Sigmoid colon (tissue), 7 donors: Measurements from ENCODE around the gene DNAJC17. TPM values are rescaled to one million over a fixed set of nuclear protein-coding genes. Genes with fewer than 3 reads are reported as not detected.
A peak's percentile ranks its signal among the peaks of the same experiment; 100 is the strongest.

Source experiments
- DNase-seq: peaks from one replicate; pipeline ENCODE4 v3.0.0-alpha.2; 2019
- H3K27ac ChIP-seq, 4 donors: fragments of 200-600 bp; sonication (generic); one replicate each; pipeline ENCODE4 v1.5.1; 2016 to 2019; ENCODE audit warnings: mild to moderate bottlenecking in 1 of 4
- H3K27me3 ChIP-seq, 3 donors: fragments of 200-600 bp; sonication (generic); one replicate each; pipeline ENCODE4 v1.5.1; 2019; ENCODE audit warnings: mild to moderate bottlenecking in 1 of 3
- H3K36me3 ChIP-seq, 4 donors: fragments of 200-600 bp; sonication (generic); one replicate each; pipeline ENCODE4 v1.5.1; 2016 to 2019
- H3K4me1 ChIP-seq, 4 donors: fragments of 200-600 bp; sonication (generic); one replicate each; pipeline ENCODE4 v1.5.1; 2017 to 2019
- H3K4me3 ChIP-seq, 4 donors: fragments of 200-600 bp; sonication (generic); one replicate each; pipeline ENCODE4 v1.5.1; 2017 to 2019; ENCODE audit warnings: mild to moderate bottlenecking in 2 of 4, moderate library complexity in 1 of 4
- H3K9me3 ChIP-seq, 4 donors: fragments of 200-600 bp in 3 of 4; sonication (generic) in 3 of 4; one replicate each; pipeline versions ENCODE4 v1.5.1 to v1.6.1; 2013 to 2019
- CTCF ChIP-seq, 4 experiments: fragments of 450-650 bp in 3 of 4; fragments of 200-600 bp in 1 of 4; IDR thresholded peaks; one replicate each; pipeline ENCODE4 v1.5.1; 2016 to 2019; ENCODE audit warnings: antibody characterized with exemption in 4 of 4, mild to moderate bottlenecking in 3 of 4, moderate library complexity in 2 of 4
- EP300 ChIP-seq, 4 donors: sonication (generic); formaldehyde crosslinking; IDR thresholded peaks; one replicate each; pipeline ENCODE4 v1.6.1; 2017; ENCODE audit warnings: antibody characterized with exemption in 4 of 4
- POLR2A ChIP-seq, 2 donors: fragments of 450-650 bp; IDR thresholded peaks; one replicate each; pipeline ENCODE4 v1.6.1; 2016; ENCODE audit warnings: antibody characterized with exemption in 2 of 2, mild to moderate bottlenecking in 2 of 2, moderate library complexity in 2 of 2
- POLR2AphosphoS5 ChIP-seq, 4 donors: sonication (generic); formaldehyde crosslinking; IDR thresholded peaks; one replicate each; pipeline ENCODE4 v1.6.1; 2017; ENCODE audit warnings: antibody characterized with exemption in 4 of 4
- WGBS, 2 donors: extraction: QIAGEN DNeasy Blood & Tissue Kit; methylation state at CpG; one replicate each; pipeline ENCODE4 v1.1.7; 2013; 5-methylcytosine and 5-hydroxymethylcytosine counted together
- intact Hi-C: fragments of 100-400 bp; cut with DNase I; formaldehyde crosslinking; loops from one replicate; pipeline ENCODE4 v1.15.1; 2023
- polyA plus RNA-seq, 3 donors: library from polyadenylated mRNA; stranded (reverse); fragments of 200-250 nt; gene quantifications; one replicate each; pipeline ENCODE4 v1.2.3, GENCODE V29; 2013
- total RNA-seq, 4 donors: library from RNA; depleted of rRNA; stranded (reverse); fragments of >200 nt; gene quantifications; one replicate each; pipeline ENCODE4 v1.1.0, GENCODE V29; 2016
- donor health status: healthy with polysubstance abuse.
- donor health status: Bipolar disorder and iron deficiency.
- donor health status: healthy.

The DNAJC17 gene
- total and polyA plus RNA-seq, 7 donors: 9.1 to 56.4 (median 25.8) TPM

- TF ChIP-seq EP300 (IDR thresholded peaks at IDR 0.05) (no peak), POLR2A (IDR thresholded peaks at IDR 0.05) (peak in 1 of 2 donors; percentile 11), CTCF (IDR thresholded peaks at IDR 0.05) (no peak)
- Histone ChIP-seq H3K27ac (no peak overlapping the region), H3K4me3 (no peak overlapping the region), H3K27me3 (peaks cover 0 to 8% (median 0%) of the 10 kb centered on the region in 3 donors), H3K9me3 (no peaks in the 10 kb centered on the region), H3K36me3 (no peaks in the 10 kb centered on the region), H3K4me1 (no peaks in the 10 kb centered on the region)
- DNase-seq: no peak
- WGBS, 2 donors: 18 to 60% methylated on average over 5 of the region's 5 CpGs
- intact Hi-C loops: no loop called here
Observed at GRCh38 chr15:40825661-40826422, 18.6 kb upstream of the DNAJC17 start.

DNA sequence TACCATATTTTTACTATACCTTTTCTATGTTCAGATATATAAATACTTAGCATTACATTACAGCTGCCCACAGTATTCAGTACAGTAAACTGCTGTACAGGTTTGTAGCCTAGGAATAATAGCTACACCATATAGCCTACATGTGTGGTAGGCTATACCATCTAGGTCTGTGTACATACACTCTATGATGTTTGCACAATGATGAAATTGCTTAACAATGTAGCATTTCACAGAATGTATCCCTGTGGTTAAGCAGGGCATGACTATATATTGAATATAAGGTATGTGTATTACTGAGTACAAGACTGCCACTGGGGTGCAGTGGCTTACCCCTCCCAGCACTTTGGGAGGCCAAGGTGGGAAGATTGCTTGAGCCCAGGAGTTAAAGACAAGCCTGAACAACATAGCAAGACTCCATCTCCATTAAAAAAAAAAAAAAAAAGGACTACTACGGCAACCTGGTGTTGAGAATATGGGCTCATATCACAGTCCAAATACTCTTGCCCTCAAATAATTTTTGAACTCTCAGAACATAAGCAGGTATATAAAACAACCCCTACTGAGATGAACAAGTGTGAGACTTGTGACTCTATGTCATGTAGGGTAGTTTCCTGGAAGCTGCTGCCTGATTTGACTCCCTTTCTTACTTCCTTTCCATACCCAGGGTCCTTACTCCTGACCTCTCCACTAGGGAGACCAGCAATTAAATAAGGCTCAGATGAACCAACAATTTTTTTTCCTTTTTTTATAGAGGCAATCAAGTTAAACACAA is 16.5 kb upstream of the DNAJC17 start:
- 34 to 83% methylated on average over 1 of the region's 1 CpG for WGBS, 2 donors
- DNase-seq: no peak
- Histone ChIP-seq H3K4me1 (no peaks in the 10 kb centered on the region), H3K9me3 (no peaks in the 10 kb centered on the region), H3K27ac (no peak overlapping the region), H3K36me3 (no peaks in the 10 kb centered on the region), H3K4me3 (no peak overlapping the region), H3K27me3 (peaks cover 0 to 8% (median 0%) of the 10 kb centered on the region in 3 donors)
- TF ChIP-seq POLR2AphosphoS5 (IDR thresholded peaks at IDR 0.05): no peak
- intact Hi-C loops: no loop called here

- intact Hi-C loops: no loop called here
- TF ChIP-seq POLR2AphosphoS5 (IDR thresholded peaks at IDR 0.05): no peak
- TF ChIP-seq POLR2A (IDR thresholded peaks at IDR 0.05): no peak
- no peak for TF ChIP-seq CTCF (IDR thresholded peaks at IDR 0.05)
- TF ChIP-seq EP300 (IDR thresholded peaks at IDR 0.05): no peak
- Histone ChIP-seq H3K27ac (no peak overlapping the region), H3K9me3 (no peaks in the 10 kb centered on the region), H3K27me3 (peaks cover 0 to 5% (median 0%) of the 10 kb centered on the region in 3 donors), H3K4me1 (no peaks in the 10 kb centered on the region), H3K36me3 (no peaks in the 10 kb centered on the region), H3K4me3 (no peak overlapping the region)
- DNase-seq: no peak
- WGBS, 2 donors: 94 to 96% methylated on average over 2 of the region's 2 CpGs
Observed at GRCh38 chr15:40821195-40821594, 13.9 kb upstream of the DNAJC17 start.

- no peak for TF ChIP-seq CTCF (IDR thresholded peaks at IDR 0.05)
- Histone ChIP-seq H3K4me1 (no peaks in the 10 kb centered on the region), H3K4me3 (no peak overlapping the region), H3K27me3 (no peaks in the 10 kb centered on the region), H3K9me3 (no peaks in the 10 kb centered on the region), H3K36me3 (peaks cover 0 to 3% (median under 1%) of the 10 kb centered on the region in 4 donors), H3K27ac (no peak overlapping the region)
- WGBS, 2 donors: 90 to 91% methylated on average over 7 of the region's 7 CpGs
- intact Hi-C loops: no loop called here
- DNase-seq: no peak
Observed at GRCh38 chr15:40819048-40819447, 11.8 kb upstream of the DNAJC17 start.

GRCh38 chr15:40815042-40815698 is 7.9 kb upstream of the DNAJC17 start:
- peaks cover 0 to 33% (median 12%) of the 10 kb centered on the region in 4 donors for H3K36me3 ChIP-seq
- WGBS, 2 donors: 92 to 94% methylated on average over 4 of the region's 4 CpGs
- no peak for TF ChIP-seq POLR2AphosphoS5 (IDR thresholded peaks at IDR 0.05)
- TF ChIP-seq CTCF (IDR thresholded peaks at IDR 0.05): no peak
- TF ChIP-seq POLR2A (IDR thresholded peaks at IDR 0.05): no peak
- TF ChIP-seq EP300 (IDR thresholded peaks at IDR 0.05): no peak
- H3K27ac ChIP-seq: no peak overlapping the region
- no peaks in the 10 kb centered on the region for H3K27me3 ChIP-seq
- no peaks in the 10 kb centered on the region for H3K9me3 ChIP-seq
- intact Hi-C loops: no loop called here
- H3K4me3 ChIP-seq: no peak overlapping the region
- DNase-seq: no peak
- no peaks in the 10 kb centered on the region for H3K4me1 ChIP-seq
